Gastrocnemius medialis (tissue), 4 donors: ENCODE results near the gene SMG5. TPM values are rescaled to one million over a fixed set of nuclear protein-coding genes. Genes with fewer than 3 reads are reported as not detected.

Source experiments
- ATAC-seq, 2 donors: fragments of 150-250 bp; one replicate each; pipeline ENCODE4 v1.9.1; 2016
- DNase-seq, 2 donors: peaks; one replicate each; pipeline ENCODE4 v3.0.0-alpha.2; 2019
- H3K27ac ChIP-seq, 4 donors: fragments of 200-600 bp; sonication (generic); 1 replicate in 1 of 4; 2 replicates in 3 of 4; pipeline ENCODE4 v1.5.1; 2016 to 2018; ENCODE audit warnings: mild to moderate bottlenecking in 2 of 4, moderate library complexity in 1 of 4
- H3K27me3 ChIP-seq, 3 donors: fragments of 200-600 bp; sonication (generic) in 2 of 3; 1 replicate in 1 of 3; 2 replicates in 2 of 3; pipeline versions ENCODE4 v1.5.1 to v1.6.0; 2016 to 2019; ENCODE audit warnings: mild to moderate bottlenecking in 1 of 3, moderate library complexity in 1 of 3
- H3K36me3 ChIP-seq, 2 donors: fragments of 200-600 bp; sonication (generic) in 1 of 2; one replicate each; pipeline ENCODE4 v1.5.1; 2017 to 2018
- H3K4me1 ChIP-seq, 2 donors: fragments of 200-600 bp; sonication (generic) in 1 of 2; one replicate each; pipeline ENCODE4 v1.5.1; 2016 to 2017; ENCODE audit warnings: mild to moderate bottlenecking in 2 of 2
- H3K4me3 ChIP-seq, 4 donors: fragments of 200-600 bp; sonication (generic) in 3 of 4; 1 replicate in 1 of 4; 2 replicates in 3 of 4; pipeline ENCODE4 v1.5.1; 2016 to 2019; ENCODE audit warnings: mild to moderate bottlenecking in 2 of 4
- H3K9me3 ChIP-seq, 3 donors: fragments of 200-600 bp; sonication (generic) in 2 of 3; 1 replicate in 1 of 3; 2 replicates in 2 of 3; pipeline ENCODE4 v1.5.1; 2016 to 2019
- CTCF ChIP-seq, 5 experiments: fragments of 450-650 bp in 3 of 5; fragments of 200-600 bp in 2 of 5; sonication (generic) in 2 of 5; IDR thresholded peaks in 4 of 5; conservative IDR thresholded peaks in 1 of 5; 1 replicate in 4 of 5; 2 replicates in 1 of 5; pipeline ENCODE4 v1.5.1; 2016 to 2019; ENCODE audit warnings: antibody characterized with exemption in 5 of 5, mild to moderate bottlenecking in 3 of 5, moderate library complexity in 3 of 5
- POLR2A ChIP-seq, 2 donors: fragments of 450-650 bp; IDR thresholded peaks; one replicate each; pipeline ENCODE4 v1.6.1; 2017; ENCODE audit warnings: antibody characterized with exemption in 2 of 2, mild to moderate bottlenecking in 2 of 2, moderate library complexity in 2 of 2
- in situ Hi-C, 4 donors: fragments of 200-750 bp; cut with MboI; loops; one replicate each; pipeline versions ENCODE4 v1.15.0 to v1.8.0; 2017; ENCODE audit warnings: low sequenced_read_pairs in 4 of 4
- intact Hi-C: fragments of 100-400 bp; cut with DNase I; formaldehyde crosslinking; loops from one replicate; pipeline ENCODE4 v1.15.1; 2023; ENCODE audit warnings: low total_unique reads
- total RNA-seq, 4 donors: library from RNA; depleted of rRNA; stranded (reverse); fragments of >200 nt; gene quantifications; one replicate each; pipeline versions ENCODE4 v1.1.0 to v1.2.3, GENCODE V29; 2016

SMG5 gene
- total RNA-seq, 4 donors from 2014 or later = 47.4 to 83.1 (median 62.7) TPM

DNA sequence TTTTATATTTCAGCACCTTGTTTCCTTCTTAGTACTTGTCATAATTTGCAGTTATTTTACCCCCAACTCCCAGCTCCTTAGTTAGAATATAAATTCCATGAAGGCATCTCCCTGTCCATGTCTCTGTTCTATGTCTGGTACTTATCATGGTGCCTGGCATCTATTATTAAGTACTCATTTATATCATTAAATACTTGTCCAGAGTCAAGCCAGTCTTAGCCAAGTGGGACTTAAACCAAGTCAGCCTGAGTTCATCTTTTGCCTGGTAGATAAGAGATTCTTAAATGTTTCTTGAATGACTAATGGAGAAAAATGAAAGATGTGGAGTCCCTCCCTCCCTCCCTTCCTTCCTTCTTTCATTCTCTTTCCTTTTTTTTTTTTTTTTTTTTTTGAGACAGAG lies 79.3 kb downstream of the SMG5 start:
- H3K27me3 ChIP-seq = no peaks in the 10 kb centered on the region
- DNase-seq = no peak
- in situ Hi-C loops = no loop called here
- intact Hi-C loops = no loop called here
- H3K4me1 ChIP-seq = peaks cover 0 to under 1% of the 10 kb centered on the region in 2 donors
- H3K4me3 ChIP-seq = no peak overlapping the region
- TF ChIP-seq CTCF (IDR thresholded peaks at IDR 0.05 in 4 of 5, conservative IDR thresholded peaks at IDR 0.05 in 1 of 5) (no peak), POLR2A (IDR thresholded peaks at IDR 0.05) (no peak)
- peaks cover 0 to 24% of the 10 kb centered on the region in 2 donors for H3K36me3 ChIP-seq
- H3K27ac ChIP-seq = no peak overlapping the region
- ATAC-seq = no peak
- H3K9me3 ChIP-seq = no peaks in the 10 kb centered on the region

DNA sequence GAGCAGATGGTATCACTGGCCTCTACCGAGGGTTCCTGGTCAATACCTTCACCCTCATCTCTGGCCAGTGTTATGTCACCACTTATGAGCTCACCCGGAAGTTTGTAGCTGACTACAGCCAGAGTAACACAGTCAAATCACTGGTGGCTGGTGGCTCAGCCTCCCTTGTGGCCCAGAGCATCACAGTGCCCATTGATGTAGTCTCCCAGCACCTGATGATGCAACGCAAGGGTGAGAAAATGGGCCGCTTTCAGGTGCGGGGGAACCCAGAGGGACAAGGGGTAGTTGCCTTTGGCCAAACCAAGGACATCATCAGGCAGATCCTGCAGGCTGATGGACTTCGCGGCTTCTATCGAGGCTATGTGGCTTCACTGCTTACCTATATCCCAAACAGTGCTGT lies 82.6 kb downstream of the SMG5 start:
- intact Hi-C loops = no loop called here
- no peak overlapping the region for H3K27ac ChIP-seq
- H3K4me1 ChIP-seq = peaks cover 20 to 21% of the 10 kb centered on the region in 2 donors
- DNase-seq (no peak), ATAC-seq (no peak)
- H3K9me3 ChIP-seq = no peaks in the 10 kb centered on the region
- TF ChIP-seq CTCF (IDR thresholded peaks at IDR 0.05 in 4 of 5, conservative IDR thresholded peaks at IDR 0.05 in 1 of 5) (no peak), POLR2A (IDR thresholded peaks at IDR 0.05) (no peak)
- peaks cover 0 to 24% of the 10 kb centered on the region in 2 donors for H3K36me3 ChIP-seq
- in situ Hi-C loops = no loop called here
- H3K27me3 ChIP-seq = no peaks in the 10 kb centered on the region
- no peak overlapping the region for H3K4me3 ChIP-seq

Other genes starting within 250 kb of the SMG5 start
- gene UBQLN4, start 229.0 kb downstream of the SMG5 start, total RNA-seq = 10 to 100 TPM; 42.3 to 60.1 (median 46.0) TPM
- 10 to 100 TPM; 51.5 to 82.7 (median 72.6) TPM for gene LAMTOR2, start 228.0 kb downstream of the SMG5 start, total RNA-seq
- 1 to 10 TPM in 1 of 4 donors, not detected in 3; 1.2 TPM for gene RAB25, start 221.7 kb downstream of the SMG5 start, total RNA-seq
- not detected for gene MEX3A, start 200.4 kb downstream of the SMG5 start, total RNA-seq
- 100 to 1,000 TPM; 143 to 244 (median 220) TPM for gene LMNA, start 168.1 kb downstream of the SMG5 start, total RNA-seq
- gene SEMA4A, start 129.2 kb downstream of the SMG5 start, total RNA-seq = 1 to 10 TPM in 2 of 4 donors, under 1 TPM in 2; 0.29 to 2.4 (median 1.2) TPM
- 10 to 100 TPM in 3 of 4 donors, 1 to 10 TPM in 1; 9.2 to 19.5 (median 18.5) TPM for gene SLC25A44, start 88.7 kb downstream of the SMG5 start, total RNA-seq
- 100 to 1,000 TPM in 2 of 4 donors, 10 to 100 TPM in 2; 73.3 to 119 (median 89.9) TPM for gene PMF1, start 69.8 kb downstream of the SMG5 start, total RNA-seq
- not detected for gene BGLAP, start 40.6 kb downstream of the SMG5 start, total RNA-seq
- gene PAQR6, start 34.8 kb downstream of the SMG5 start, total RNA-seq = under 1 TPM in 2 of 4 donors, not detected in 2; 0.16 to 0.46 TPM
- gene TMEM79, start 1.5 kb upstream of the SMG5 start, total RNA-seq = 1 to 10 TPM in 1 of 4 donors, under 1 TPM in 3; 0.20 to 1.5 (median 0.68) TPM
- 10 to 100 TPM; 10.1 to 16.5 (median 13.6) TPM for gene GLMP, start 12.9 kb upstream of the SMG5 start, total RNA-seq
- not detected for gene VHLL, start 16.5 kb upstream of the SMG5 start, total RNA-seq
- 100 to 1,000 TPM; 147 to 189 (median 180) TPM for gene CCT3, start 55.5 kb upstream of the SMG5 start, total RNA-seq
- gene TSACC, start 55.7 kb upstream of the SMG5 start, total RNA-seq = not detected
- not detected for gene RHBG, start 86.4 kb upstream of the SMG5 start, total RNA-seq
- gene MEF2D, start 217.9 kb upstream of the SMG5 start, total RNA-seq = 100 to 1,000 TPM; 129 to 260 (median 168) TPM